Measurements from ENCODE around the gene LYRM4. TPM values are rescaled to one million over a fixed set of nuclear protein-coding genes. Genes with fewer than 3 reads are reported as not detected.

The LYRM4 gene
- total and polyA plus RNA-seq, 9 of the 15 experiments (the other 6 are each of a cell fraction or from before 2014, with no cell fraction given), result 24.2 to 69.4 (median 41.8) TPM

DNA sequence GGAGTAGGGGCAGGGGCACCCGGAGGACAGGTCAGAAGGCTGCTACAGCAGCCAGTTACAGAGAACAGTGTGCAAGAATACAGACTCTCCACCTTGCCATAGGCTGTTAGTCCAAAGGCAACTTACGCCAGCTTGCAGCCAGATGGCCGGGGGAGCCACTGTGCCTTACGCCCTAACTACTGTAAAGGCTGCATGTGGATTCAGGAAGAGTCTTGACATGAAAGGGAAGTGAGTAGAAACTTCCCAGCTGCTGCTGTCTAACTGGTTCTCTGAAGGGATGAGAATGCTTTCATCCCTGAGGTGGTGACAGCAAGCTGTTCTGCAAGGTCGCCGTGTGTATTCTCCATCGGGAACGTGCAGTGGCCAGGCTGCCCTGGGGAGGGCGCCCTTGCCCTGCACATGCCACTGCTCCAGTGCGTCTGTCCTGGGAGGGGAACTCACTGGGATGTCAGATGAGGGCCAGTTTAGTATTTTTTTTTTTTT lies 46.1 kb downstream of the LYRM4 start (continued):
- TF ChIP-seq CTCF (IDR thresholded peaks at IDR 0.05 in 2 of 3, conservative IDR thresholded peaks at IDR 0.05 in 1 of 3; ENCODE audit: insufficient read depth in 2 of 3, low read depth in 1 of 3, low read length in 3 of 3) (peak; percentile 94 to 98 (median 96)), MAFK (IDR thresholded peaks at IDR 0.05; ENCODE audit: low read length) (no peak), ZBTB11 (CRISPR knock-in tag; IDR thresholded peaks at IDR 0.05) (no peak), KDM2B (CRISPR knock-in tag; IDR thresholded peaks at IDR 0.05) (no peak), SPI1 (IDR thresholded peaks at IDR 0.05; ENCODE audit: borderline replicate concordance, low read depth, low read length) (peak; percentile 40; the same call in 1 of the 2 replicates), SP2 (IDR thresholded peaks at IDR 0.05; ENCODE audit: extremely low read depth, low read depth, low read length, poor library complexity, severe bottlenecking) (no peak), TGIF2 (CRISPR knock-in tag; IDR thresholded peaks at IDR 0.05) (no peak), U2AF1 (optimal IDR thresholded peaks at IDR 0.05; ENCODE audit: low read depth, low read length) (no peak), ETS2 (tag; IDR thresholded peaks at IDR 0.05; ENCODE audit: borderline replicate concordance, poor library complexity, severe bottlenecking) (no peak), SIN3B (IDR thresholded peaks at IDR 0.05; ENCODE audit: low read depth) (no peak), ZNF124 (CRISPR knock-in tag; IDR thresholded peaks at IDR 0.05) (no peak)
- TF ChIP-seq, protein P1, sequence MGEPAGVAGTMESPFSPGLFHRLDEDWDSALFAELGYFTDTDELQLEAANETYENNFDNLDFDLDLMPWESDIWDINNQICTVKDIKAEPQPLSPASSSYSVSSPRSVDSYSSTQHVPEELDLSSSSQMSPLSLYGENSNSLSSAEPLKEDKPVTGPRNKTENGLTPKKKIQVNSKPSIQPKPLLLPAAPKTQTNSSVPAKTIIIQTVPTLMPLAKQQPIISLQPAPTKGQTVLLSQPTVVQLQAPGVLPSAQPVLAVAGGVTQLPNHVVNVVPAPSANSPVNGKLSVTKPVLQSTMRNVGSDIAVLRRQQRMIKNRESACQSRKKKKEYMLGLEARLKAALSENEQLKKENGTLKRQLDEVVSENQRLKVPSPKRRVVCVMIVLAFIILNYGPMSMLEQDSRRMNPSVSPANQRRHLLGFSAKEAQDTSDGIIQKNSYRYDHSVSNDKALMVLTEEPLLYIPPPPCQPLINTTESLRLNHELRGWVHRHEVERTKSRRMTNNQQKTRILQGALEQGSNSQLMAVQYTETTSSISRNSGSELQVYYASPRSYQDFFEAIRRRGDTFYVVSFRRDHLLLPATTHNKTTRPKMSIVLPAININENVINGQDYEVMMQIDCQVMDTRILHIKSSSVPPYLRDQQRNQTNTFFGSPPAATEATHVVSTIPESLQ (CRISPR knock-in tag; IDR thresholded peaks at IDR 0.05), result no peak
- TF ChIP-seq, protein P2, sequence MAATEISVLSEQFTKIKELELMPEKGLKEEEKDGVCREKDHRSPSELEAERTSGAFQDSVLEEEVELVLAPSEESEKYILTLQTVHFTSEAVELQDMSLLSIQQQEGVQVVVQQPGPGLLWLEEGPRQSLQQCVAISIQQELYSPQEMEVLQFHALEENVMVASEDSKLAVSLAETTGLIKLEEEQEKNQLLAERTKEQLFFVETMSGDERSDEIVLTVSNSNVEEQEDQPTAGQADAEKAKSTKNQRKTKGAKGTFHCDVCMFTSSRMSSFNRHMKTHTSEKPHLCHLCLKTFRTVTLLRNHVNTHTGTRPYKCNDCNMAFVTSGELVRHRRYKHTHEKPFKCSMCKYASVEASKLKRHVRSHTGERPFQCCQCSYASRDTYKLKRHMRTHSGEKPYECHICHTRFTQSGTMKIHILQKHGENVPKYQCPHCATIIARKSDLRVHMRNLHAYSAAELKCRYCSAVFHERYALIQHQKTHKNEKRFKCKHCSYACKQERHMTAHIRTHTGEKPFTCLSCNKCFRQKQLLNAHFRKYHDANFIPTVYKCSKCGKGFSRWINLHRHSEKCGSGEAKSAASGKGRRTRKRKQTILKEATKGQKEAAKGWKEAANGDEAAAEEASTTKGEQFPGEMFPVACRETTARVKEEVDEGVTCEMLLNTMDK (IDR thresholded peaks at IDR 0.05; ENCODE audit: borderline replicate concordance, insufficient read depth, low read depth, low read length, poor library complexity, severe bottlenecking), result no peak
- TF ChIP-seq, protein P3, sequence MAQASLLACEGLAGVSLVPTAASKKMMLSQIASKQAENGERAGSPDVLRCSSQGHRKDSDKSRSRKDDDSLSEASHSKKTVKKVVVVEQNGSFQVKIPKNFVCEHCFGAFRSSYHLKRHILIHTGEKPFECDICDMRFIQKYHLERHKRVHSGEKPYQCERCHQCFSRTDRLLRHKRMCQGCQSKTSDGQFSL (CRISPR knock-in tag; IDR thresholded peaks at IDR 0.05), result peak; percentile 26; the same call in 1 of the 2 replicates
- TF ChIP-seq, protein P3 (tag; IDR thresholded peaks at IDR 0.05), result no peak

Measured in K562 (cell line).